Natural killer cell (primary cell): ENCODE results near the gene MRPL28. TPM values are rescaled to one million over a fixed set of nuclear protein-coding genes. Genes with fewer than 3 reads are reported as not detected.
"Not testable (repeated sequence)": the region's sequence is repeated elsewhere in the genome, so short reads cannot be mapped to it uniquely, and the experiment has no call there.

ENCODE experiments used
- ATAC-seq, 3 donors: fragments of 150-1000 bp in 2 of 3; fragments of 200-7000 bp in 1 of 3; cut with Tn5 transposase; 1 replicate in 1 of 3; 2 replicates in 2 of 3; pipeline ENCODE4 v1.10.0; 2021; ENCODE audit warnings: mild to moderate bottlenecking in 2 of 3, moderate library complexity in 2 of 3
- DNase-seq, 2 donors: peaks; one replicate each; pipeline versions ENCODE4 v3.0.0 to v3.0.0-alpha.2; 2013 to 2021; ENCODE audit warnings: mixed read lengths in 1 of 2
- H3K27ac ChIP-seq: one replicate; pipeline ENCODE4 v1.5.1; 2013; ENCODE audit warnings: mild to moderate bottlenecking, low read length
- H3K27me3 ChIP-seq: one replicate; pipeline ENCODE4 v1.6.1; 2013; ENCODE audit warnings: low read length; ENCODE audit not compliant: control insufficient read depth, insufficient read depth
- H3K36me3 ChIP-seq: one replicate; pipeline ENCODE4 v1.6.1; 2013; ENCODE audit warnings: low read length; ENCODE audit not compliant: control insufficient read depth, insufficient read depth
- H3K4me1 ChIP-seq: one replicate; pipeline ENCODE4 v1.6.1; 2013; ENCODE audit warnings: low read length; ENCODE audit not compliant: control insufficient read depth, insufficient read depth
- H3K4me3 ChIP-seq: one replicate; pipeline ENCODE4 v1.5.1; 2013; ENCODE audit warnings: low read length
- H3K9me3 ChIP-seq: one replicate; pipeline ENCODE4 v1.6.1; 2013; ENCODE audit warnings: low read length; ENCODE audit not compliant: control insufficient read depth, insufficient read depth
- H3K27ac Mint-ChIP-seq, 2 donors: one replicate each; pipeline ENCODE4 v1.8.0; 2022; ENCODE audit warnings: mild to moderate bottlenecking in 2 of 2, mixed read lengths in 2 of 2, moderate library complexity in 1 of 2
- H3K27me3 Mint-ChIP-seq, 2 donors: one replicate each; pipeline ENCODE4 v1.8.0; 2022; ENCODE audit warnings: low read depth in 2 of 2, mixed read lengths in 2 of 2
- H3K36me3 Mint-ChIP-seq: one replicate; pipeline ENCODE4 v1.8.0; 2022; ENCODE audit warnings: mixed read lengths
- H3K4me1 Mint-ChIP-seq, 2 donors: one replicate each; pipeline ENCODE4 v1.8.0; 2022; ENCODE audit warnings: mixed read lengths in 2 of 2
- H3K4me3 Mint-ChIP-seq: one replicate; pipeline ENCODE4 v1.8.0; 2022; ENCODE audit warnings: mild to moderate bottlenecking, moderate library complexity, mixed read lengths
- H3K9me3 Mint-ChIP-seq, 2 donors: one replicate each; pipeline ENCODE4 v1.8.0; 2022; ENCODE audit warnings: mixed read lengths in 2 of 2
- CTCF ChIP-seq: fragments of 200-600 bp; IDR thresholded peaks from one replicate; pipeline ENCODE4 v1.8.0; 2022; ENCODE audit warnings: antibody characterized with exemption
- WGBS: methylation state at CpG from one replicate; pipeline ENCODE4 v1.1.7; 2013; ENCODE audit warnings: missing lambda C conversion rate; ENCODE audit not compliant: insufficient coverage; 5-methylcytosine and 5-hydroxymethylcytosine counted together
- intact Hi-C: fragments of 100-400 bp; cut with micrococcal nuclease; formaldehyde crosslinking; loops from one replicate; pipeline ENCODE4 v1.14.2; 2022
- total RNA-seq, 4 donors: library from RNA; stranded (reverse); fragments of 120-200 nt in 1 of 4; gene quantifications; one replicate each; pipeline versions ENCODE4 v1.2.3 to v1.2.4, GENCODE V29; 2013 to 2022

The MRPL28 gene
- total RNA-seq, 3 donors from 2014 or later (not counting 1 experiment from before 2014, with no cell fraction given): 33.9 to 38.9 (median 37.5) TPM

- Histone ChIP-seq H3K27me3 (no peaks in the 10 kb centered on the region), H3K9me3 (no peaks in the 10 kb centered on the region), H3K4me1 (peaks cover 92% of the 10 kb centered on the region), H3K27ac (no peak overlapping the region), H3K36me3 (peaks cover 29% of the 10 kb centered on the region), H3K4me3 (no peak overlapping the region)
- DNase-seq (no peak), ATAC-seq (no peak)
- intact Hi-C loops: no loop called here
- H3K4me1 Mint-ChIP-seq: peaks cover 71 to 76% of the 10 kb centered on the region in 2 donors
- peak overlapping the region; percentile 75 to 78 for H3K27ac Mint-ChIP-seq
- H3K27me3 Mint-ChIP-seq: no peaks in the 10 kb centered on the region
- H3K9me3 Mint-ChIP-seq: no peaks in the 10 kb centered on the region
- H3K4me3 Mint-ChIP-seq: peak overlapping the region; percentile 80
- TF ChIP-seq CTCF: no peak
- H3K36me3 Mint-ChIP-seq: no peaks in the 10 kb centered on the region
- 72% methylated on average over 18 of the region's 18 CpGs for WGBS
These were observed 27.7 kb downstream of the MRPL28 start for GRCh38 chr16:342455-343213.

- H3K27me3 ChIP-seq, DNase-seq, H3K27ac ChIP-seq, ATAC-seq, intact Hi-C loops, H3K36me3 Mint-ChIP-seq, H3K27me3 Mint-ChIP-seq, H3K9me3 ChIP-seq, H3K4me3 ChIP-seq, H3K9me3 Mint-ChIP-seq: not testable (repeated sequence)
- 79% methylated on average over 11 of the region's 13 CpGs for WGBS
- peaks cover 90% of the 10 kb centered on the region for H3K4me1 ChIP-seq
- Mint-ChIP-seq H3K4me3 (peak overlapping the region; percentile 80), H3K27ac (peak overlapping the region; percentile 75 to 78), H3K4me1 (peaks cover 69 to 74% of the 10 kb centered on the region in 2 donors)
- H3K36me3 ChIP-seq: peaks cover 25% of the 10 kb centered on the region
These were observed 28.4 kb downstream of the MRPL28 start for GRCh38 chr16:341974-342336.

- intact Hi-C loops, H3K27me3 Mint-ChIP-seq, DNase-seq, H3K9me3 Mint-ChIP-seq, H3K27ac ChIP-seq, ATAC-seq, H3K4me3 ChIP-seq, H3K36me3 Mint-ChIP-seq, H3K27me3 ChIP-seq, H3K9me3 ChIP-seq: not testable (repeated sequence)
- 95% methylated on average over 45 of the region's 47 CpGs for WGBS
- Histone ChIP-seq H3K4me1 (peaks cover 90% of the 10 kb centered on the region), H3K36me3 (peaks cover 20% of the 10 kb centered on the region)
- peak overlapping the region; percentile 82 to 89 for H3K27ac Mint-ChIP-seq
- H3K4me3 Mint-ChIP-seq: peak overlapping the region; percentile 88
- peaks cover 70 to 73% of the 10 kb centered on the region in 2 donors for H3K4me1 Mint-ChIP-seq
These were observed 29.0 kb downstream of the MRPL28 start for GRCh38 chr16:341095-341973.

- no peak overlapping the region for H3K4me3 ChIP-seq
- no peak for TF ChIP-seq CTCF
- DNase-seq: no peak
- no peak for ATAC-seq
- intact Hi-C loops: no loop called here
- H3K36me3 Mint-ChIP-seq: no peaks in the 10 kb centered on the region
- no peaks in the 10 kb centered on the region for H3K27me3 ChIP-seq
- H3K9me3 Mint-ChIP-seq: no peaks in the 10 kb centered on the region
- peaks cover 12% of the 10 kb centered on the region for H3K36me3 ChIP-seq
- peaks cover 92% of the 10 kb centered on the region for H3K4me1 ChIP-seq
- H3K27me3 Mint-ChIP-seq: no peaks in the 10 kb centered on the region
- WGBS: 78% methylated on average over 23 of the region's 23 CpGs
- peak overlapping the region; percentile 82 to 89 for H3K27ac Mint-ChIP-seq
- no peaks in the 10 kb centered on the region for H3K9me3 ChIP-seq
- peak overlapping the region; percentile 88 for H3K4me3 Mint-ChIP-seq
- H3K4me1 Mint-ChIP-seq: peaks cover 70 to 73% of the 10 kb centered on the region in 2 donors
- H3K27ac ChIP-seq: peak overlapping the region; percentile 43
These were observed 29.8 kb downstream of the MRPL28 start for GRCh38 chr16:340370-341091.
